HG03457 (cell line): ENCODE results near the gene LHPP.

ENCODE experiments used
- ATAC-seq: cut with Tn5 transposase; IDR thresholded peaks from one replicate; pipeline ENCODE4 v1.9.1; 2021; ENCODE audit warnings: moderate number of reproducible peaks; ENCODE audit not compliant: unreplicated experiment

Gene LHPP

DNA sequence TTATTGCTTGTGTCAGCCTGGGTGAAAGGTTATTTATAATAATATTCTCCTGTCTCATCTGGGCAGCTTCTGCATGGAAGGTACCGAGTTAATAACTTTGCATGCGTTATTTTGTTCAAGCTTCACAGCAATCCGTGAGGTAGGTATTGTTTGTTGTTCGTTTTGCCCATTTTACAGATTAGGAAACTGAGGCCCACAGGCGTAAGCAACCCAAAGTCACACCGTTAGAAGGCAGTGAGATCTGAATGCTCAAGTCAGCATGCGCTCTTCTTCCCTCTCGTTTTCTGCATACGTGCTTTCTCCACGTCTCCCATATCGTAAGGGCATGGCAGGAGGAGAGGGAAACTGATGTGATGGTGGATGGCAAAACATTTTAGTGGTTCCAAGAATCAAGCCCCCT is 34.1 kb downstream of the LHPP start:
- no peak for ATAC-seq

DNA sequence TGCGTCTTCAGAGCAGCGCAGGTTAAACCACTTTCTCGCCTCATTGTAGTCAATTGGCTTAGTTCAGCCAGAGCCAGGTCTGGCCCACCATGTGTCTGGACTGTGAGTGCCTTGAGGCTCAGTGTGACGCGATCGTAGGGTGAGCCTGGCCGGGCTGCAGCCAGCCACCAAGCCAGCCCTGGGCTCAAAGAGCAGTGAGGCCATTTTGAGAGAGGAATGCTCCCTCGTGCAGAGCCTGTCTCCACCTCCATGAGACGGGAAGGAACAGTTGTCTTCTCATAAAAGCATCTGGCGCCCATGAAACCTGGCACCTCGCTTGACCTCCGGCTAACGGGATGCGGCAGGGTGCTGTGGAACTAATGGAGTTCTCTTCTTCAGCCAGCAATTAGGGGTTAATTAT is 34.5 kb downstream of the LHPP start:
- no peak for ATAC-seq

DNA sequence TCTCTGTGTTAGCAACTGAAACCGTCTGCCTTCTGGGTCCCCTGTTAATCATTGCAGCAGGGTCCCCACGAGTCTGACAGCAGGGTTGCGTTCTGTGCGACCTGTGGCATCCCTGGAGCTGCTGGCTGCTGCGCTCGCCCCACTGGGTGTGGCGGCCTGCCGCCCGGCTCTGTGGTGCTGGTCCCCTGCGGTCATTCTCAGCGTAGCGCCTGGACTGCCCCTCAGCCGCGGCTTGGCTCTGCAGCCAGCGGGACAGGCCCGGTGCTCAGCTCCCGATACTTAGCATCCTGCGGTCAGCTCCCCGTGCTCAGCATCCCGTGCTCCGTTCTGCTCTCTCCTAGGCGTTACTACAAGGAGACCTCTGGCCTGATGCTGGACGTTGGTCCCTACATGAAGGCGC is 35.0 kb downstream of the LHPP start:
- no peak for ATAC-seq

DNA sequence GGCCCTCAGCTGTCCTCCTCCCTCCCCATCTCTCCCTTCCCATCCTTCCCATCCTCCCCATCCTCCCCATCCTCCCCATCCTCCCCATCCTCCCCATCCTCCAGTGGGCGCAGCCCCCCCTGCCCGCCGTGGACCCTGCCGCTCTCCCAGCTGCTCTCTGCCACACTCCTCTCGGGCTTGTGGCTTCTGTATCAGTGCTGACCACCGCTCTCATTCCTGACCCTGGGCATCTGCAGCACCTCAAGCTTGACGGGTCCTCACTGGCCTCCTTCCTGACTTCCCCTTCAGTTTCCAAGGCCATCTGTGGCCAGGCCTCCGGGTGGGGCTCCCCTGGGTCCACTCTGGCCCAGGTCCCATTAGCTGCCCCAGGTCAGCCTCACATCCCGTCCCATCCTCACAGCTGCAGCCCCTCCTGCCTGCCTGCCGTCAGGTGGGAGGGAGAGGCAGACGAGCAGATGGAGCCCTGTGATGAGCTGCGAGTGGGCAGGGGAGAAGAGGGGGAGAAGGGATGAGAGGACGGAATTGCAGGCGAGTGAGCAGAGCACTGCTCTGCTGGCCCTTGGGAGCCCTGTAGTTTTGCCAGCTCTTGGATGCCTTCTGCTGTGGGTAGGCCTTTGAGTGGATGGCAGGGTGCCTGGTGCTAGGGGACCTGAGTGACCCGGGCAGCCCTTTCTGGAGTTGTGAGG is 35.7 kb downstream of the LHPP start:
- ATAC-seq: no peak

DNA sequence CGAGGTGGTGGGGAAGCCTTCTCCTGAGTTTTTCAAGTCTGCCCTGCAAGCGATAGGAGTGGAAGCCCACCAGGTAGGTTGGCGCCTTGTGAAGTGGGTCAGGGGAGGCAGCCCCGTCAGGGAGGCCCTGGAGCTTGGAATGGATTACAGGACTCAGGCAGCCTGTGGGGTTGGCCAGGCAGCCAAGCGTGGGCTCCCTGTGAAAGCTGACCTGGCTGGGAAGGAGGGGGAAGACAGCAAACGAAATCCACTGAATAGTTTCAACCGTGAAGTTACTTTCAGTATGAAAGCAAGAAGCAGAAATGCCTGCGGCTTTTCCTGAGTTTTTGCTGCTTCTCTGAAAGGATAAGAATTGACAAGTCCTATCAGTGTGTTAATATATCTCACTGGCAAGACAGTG is 36.4 kb downstream of the LHPP start:
- no peak for ATAC-seq

DNA sequence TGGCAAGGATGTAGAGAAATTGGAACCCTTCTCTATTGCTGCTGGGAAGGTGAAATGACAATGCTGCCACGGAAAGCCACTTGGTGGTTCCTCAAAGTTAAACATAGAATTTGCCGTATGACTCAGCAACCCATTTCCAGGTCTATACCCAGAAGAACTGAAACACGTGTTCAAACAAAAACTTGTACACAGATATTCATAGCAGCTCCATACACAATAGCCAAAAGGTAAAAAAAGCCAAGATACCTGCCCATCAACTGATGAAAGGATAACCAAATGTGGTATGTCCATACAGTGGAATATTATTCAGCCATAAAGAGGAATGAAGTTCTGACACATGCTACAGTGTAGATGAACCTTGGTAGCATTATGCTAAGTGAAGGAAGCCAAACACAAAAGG is 39.1 kb downstream of the LHPP start:
- no peak for ATAC-seq

DNA sequence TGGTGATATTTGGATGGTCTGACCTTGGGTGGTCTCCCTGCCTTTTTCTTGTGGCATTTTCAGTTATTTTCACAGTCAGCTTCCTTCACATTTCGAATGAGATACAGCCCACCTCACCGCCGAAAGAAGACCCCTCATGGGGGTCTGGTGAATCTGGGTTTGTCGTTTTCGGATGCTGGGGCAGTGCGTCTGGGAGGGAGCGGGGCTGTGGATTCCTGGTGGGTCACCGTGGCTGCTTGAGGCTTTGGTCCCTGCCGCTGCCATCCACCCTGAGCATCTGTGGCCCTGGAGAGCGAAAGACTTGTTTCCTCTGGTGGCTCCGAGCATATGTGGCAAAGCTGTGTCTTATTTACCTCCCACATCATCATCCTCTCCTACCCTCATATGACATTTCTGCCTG is 43.1 kb downstream of the LHPP start:
- ATAC-seq: no peak

DNA sequence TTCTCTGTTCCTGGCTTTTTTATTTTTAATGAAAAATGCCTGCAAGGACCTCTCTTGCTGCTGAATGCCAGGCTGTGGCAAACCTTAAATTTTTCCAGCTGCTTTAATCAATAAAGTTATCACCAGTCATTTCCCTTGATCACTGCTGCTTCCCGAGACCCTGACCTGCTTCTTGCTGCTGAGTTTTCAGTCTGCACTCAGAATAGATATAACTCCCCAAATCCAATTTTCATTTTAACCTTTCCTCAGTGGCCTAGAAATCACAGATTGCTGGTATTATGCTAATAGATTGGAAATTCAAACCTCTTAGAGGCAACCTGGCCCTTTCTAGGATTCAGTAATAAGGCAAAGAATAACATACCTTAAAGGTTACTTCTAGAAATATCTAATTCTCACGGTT is 43.7 kb downstream of the LHPP start:
- no peak for ATAC-seq

DNA sequence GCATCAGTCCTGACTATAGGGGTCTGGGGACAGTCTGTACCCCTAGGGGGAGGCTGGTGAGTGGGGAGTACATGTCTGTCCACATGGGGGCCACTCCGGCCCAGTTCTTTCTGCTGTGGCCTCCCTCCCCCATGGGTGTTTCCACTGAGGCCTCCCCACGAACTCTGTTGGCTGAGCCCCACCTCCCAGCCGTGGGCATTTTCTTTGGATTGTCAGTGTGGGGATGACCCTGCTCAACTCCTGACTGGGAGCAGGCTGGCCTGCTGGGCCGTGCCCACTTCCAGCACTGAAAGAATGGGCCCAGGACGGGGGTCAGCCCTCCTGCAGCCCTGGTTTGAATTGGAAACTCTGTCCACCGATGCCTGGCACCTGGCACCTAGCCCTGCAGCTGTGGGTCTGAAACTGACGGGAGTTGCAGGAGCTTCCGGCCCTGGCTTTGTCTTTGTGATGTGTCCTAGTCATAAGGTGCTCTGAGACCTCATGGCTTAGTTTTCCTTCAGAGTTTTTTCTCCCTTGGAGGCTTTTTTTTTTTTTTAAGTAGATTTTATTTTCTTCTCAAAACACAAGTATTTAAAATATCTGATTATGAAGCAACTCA is 46.5 kb downstream of the LHPP start:
- no peak for ATAC-seq

DNA sequence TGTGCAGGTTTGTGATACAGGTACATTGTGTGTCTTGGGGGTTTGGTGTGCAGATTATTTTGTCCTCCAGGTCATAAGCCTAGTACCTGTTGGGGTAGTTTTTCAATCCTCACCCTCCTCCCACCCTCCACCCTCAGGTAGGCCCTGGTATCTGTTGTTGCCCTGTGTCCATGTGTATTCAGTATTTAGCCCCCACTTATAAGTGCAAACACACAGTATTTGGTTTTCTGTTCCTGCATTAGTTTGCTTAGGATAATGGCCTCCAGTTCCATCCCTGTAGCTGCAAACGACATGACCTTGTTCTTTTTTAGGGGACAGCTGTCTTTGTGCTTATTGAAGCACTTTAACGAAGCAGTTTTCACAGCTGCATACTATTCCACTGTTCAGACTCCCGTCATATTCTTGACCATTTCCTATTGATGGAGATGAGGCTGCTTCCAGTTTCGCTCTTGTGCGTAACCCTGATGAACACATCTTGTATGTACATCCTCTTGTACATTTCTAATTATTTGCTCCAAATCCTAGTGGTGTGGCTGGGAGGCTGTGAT is 47.4 kb downstream of the LHPP start:
- no peak for ATAC-seq

DNA sequence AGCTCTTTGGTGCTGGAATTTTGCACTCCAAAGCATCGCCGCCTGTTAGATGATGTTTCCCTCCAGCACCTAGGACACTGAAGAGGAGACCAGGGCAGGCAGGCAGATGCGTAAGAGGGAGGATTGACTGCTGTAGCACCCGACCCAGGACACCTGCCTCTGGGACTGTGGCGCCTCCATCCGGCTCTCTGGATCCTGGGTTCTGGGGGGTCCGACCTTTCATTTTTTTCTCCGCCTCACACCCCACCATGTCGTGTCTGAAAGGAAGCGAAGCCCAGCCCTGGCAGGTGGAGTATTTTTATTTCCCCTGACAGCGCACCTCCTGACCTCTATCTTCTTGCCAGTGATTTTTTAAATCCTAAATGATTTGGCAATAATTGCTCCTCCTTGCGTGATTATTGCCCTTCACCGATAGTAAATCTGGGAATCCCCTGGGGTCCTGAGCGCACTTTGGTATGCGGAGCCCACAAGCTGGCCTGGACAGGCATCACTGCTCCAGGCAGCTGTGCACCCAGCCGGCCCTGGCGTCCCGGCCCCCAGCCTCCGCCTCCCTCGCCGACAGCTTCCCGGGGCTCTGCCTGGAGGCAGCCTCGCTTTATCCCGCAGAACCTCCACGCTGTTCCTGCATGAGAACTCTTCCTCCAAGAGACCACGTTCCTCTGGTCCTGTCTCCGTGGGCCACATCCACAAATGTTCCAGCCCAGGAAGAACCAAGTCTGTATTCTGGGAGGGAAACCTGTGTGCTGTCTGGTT is 48.4 kb downstream of the LHPP start:
- no peak for ATAC-seq

DNA sequence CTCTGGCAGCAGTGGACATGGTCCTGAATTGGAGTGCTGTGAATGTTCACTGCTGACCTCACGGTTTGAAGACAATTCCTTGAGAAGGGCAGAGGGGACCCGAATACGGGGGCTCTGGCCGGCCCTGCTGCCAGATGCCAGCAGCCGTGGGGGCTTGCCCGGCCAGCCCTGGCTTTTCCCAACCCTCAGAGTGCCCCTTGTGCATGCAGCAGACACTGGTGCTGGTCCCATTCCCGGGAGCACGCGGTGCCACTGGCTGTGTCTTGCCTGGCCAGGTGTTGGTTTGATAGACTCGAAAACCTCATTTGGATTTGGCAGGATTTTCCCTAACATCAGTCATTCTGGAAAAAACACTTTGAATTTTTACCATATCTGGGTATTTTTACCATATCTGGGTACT is 49.1 kb downstream of the LHPP start:
- ATAC-seq: no peak

DNA sequence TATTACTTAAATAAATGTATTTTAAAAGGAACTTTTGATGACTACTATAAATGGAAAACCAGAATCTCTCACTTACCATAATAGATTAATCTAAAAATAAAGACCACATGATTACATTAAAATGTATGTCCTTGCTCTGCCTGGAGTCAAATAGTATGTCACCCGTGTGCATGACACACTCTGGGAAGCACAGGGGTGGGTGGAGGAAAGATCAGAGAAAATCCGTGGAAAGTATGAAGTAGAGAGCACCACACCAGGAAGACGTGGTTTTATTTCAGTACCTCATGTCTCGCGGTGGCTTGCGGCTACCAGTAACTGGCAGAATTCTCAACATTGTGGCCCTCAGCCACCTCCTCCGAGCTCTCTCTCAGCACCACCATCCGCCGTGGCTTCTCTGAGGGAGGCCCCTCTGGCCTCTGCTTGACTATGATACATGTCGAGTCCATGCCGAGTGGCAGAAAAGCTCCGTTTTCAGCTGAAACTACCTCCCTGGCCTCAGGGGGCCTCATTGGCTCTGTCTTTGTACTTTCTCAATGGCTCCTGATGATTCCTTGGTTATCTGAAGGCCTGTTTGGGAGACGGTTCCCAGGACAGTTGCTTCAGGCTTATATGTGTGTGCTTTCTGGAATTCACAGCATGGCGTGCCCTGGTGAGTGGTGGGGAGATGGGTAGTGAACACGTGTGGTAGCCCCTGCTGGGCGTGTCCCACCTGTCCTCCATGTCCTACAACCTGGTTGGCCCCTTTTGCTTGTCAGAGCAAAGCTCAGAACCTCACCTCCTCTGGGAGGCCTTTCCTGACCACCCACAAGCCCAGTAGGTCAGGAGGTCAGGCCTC is 49.8 kb downstream of the LHPP start:
- no peak for ATAC-seq

DNA sequence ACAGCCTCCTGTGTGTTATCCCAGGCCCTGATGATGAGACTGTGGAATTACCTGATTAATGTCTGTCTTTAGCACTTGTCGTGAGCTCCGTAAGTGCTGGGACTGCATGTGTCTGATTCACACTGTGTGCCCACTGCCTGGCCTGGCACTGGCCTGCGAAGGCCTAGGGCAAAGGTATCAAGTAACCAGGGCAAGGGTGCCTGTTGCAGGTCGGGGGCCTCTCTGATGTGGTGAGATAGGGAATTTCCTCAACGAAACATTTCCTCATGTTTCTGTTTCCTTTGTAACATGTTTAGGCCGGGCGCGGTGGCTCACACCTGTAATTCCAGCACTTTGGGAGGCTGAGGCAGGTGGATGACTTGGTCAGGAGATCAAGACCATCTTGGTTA is 50.4 kb downstream of the LHPP start:
- no peak for ATAC-seq

DNA sequence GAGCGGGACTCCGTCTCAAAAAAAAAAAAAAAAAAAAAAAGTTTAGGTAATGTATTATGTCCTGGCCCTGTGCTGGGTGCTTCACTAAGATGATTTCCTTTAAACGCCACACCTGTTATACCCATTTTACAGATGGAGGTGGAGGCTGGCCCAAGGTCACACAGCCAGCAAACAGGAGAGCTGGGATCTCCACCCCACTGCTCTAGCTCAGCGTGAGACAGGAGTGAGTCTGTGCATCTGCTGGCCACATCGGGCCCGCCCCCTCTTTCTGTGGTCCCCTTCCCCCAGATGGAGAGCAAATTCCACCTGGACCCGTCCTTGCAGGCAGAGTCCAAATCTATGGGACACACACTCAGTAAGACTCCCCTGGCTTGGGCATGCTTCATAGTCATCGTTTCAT is 51.0 kb downstream of the LHPP start:
- ATAC-seq: no peak

DNA sequence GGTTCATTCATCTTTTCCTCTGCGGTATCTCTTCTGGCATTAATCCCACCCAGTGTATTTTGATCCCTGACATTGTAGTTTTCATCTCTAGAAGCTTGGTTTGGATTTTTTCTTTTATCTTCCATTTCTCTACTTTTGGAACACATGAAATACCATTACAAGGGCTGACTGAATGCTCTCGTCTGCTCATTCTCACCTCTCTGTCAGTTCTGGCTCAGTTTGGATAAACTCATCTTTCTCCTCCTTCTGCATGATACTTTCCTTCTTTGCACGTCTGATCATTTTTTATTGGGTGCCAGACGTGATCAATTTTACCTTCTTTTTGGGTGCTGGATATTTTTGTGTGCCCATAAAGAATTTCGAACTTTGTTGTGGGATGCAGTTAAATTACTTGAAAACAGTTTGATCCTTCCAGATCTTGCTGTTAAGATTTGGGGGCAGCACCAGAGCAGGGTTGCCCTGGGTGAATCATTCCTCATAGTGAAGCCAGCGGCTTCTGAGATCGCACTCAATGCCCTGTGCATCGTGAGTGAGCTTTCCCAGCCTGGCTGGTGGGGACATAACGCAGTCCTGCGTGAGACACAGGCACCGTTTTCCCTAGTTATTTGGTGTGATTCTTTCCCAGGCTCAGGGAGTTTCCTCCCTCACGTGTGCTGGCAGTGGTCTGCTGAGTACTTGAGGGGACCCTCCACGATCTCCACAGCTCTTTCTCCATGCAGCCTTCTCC is 53.8 kb downstream of the LHPP start:
- no peak for ATAC-seq

DNA sequence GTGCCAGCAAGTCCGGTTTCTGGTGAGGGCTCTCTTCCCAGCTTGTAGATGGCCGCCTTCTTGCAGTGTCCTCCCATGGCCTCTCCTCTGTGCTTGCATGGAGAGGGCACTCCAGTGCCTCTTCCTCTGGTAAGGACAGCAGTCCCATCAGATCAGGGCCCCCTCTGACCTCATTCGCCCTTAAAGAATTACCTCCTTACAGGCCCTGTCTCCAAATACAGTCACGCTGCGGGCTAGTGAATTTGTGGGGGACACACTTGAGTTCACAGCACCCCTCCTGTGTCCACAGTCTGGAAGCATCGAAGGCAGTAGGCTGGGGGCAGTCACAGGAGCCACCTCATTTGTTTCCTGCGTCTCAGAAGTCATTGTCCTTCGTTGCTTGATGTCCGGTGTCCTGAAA is 54.6 kb downstream of the LHPP start:
- no peak for ATAC-seq

DNA sequence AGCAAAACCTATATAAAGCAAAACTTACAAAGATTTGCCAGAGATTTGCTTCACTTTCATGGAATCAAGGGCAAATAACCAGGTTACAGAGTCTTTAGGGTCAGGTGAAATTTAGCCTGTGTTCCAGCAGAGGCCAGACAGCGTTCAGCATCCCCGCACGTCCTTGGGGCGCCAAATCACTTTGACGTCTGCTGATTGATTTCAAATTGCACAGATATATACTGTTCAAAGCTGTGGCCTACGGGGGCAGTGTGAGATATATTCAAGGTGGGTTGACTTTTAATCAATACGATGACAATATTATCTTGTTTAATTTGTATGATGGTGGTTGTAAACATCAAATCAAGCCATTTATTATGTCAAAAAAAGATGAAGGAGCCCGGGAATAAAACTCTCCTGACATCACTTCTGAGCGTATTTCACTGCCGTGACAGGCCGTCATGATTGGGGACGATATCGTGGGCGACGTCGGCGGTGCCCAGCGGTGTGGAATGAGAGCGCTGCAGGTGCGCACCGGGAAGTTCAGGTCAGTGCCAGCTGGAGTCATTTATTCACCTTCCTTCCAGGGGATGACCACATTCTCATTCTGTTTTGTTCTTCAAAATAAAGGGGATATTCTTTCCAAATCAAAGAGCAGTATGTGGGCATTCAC is 55.2 kb downstream of the LHPP start:
- ATAC-seq: no peak

DNA sequence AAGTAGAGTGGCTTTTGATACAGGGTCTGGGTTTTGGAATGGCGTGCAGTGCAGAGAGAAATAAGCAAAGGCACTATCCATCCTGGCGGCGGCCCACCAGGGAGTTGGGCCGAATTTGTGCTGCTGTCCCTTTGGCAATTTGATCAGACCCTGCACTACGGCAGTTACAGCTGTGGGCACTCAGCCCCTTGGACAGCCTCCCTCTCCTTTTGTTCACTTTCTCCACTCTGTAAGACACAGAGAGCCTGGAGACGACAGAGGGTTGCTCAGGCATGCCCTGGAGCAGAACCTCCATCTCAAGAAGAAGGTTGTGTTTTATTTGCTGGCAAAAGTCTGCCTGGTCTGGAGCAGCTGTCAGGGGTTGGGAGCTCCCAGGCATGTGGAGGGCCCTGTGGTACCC is 55.8 kb downstream of the LHPP start:
- ATAC-seq: no peak

DNA sequence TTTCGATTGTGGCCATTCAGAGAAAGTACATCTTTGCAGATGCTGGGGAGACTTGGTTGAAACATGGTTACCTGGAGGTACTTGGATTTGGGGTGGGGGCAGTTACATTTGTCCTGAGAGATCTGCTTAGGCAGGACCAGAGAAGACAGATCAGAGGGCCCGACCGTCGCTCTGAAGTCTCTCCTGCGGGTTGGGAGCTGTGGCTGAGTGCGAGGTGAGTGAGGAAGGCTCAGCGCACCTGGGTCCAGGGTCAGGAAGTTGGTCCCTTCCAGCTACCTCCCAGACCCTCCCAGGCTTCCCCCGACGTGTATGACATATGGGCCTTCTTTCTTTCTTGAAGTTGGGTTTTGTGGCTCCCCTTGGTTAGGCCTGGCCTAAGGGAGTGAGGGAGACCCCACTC is 56.3 kb downstream of the LHPP start:
- ATAC-seq: no peak
